Karpas-422 (cell line): ENCODE measurements around the gene FZR1. TPM values are rescaled to one million over a fixed set of nuclear protein-coding genes. Genes with fewer than 3 reads are reported as not detected.
A peak's percentile ranks its signal among the peaks of the same experiment; 100 is the strongest.

ENCODE experiments used
- DNase-seq: peaks from one replicate; pipeline ENCODE4 v3.0.0-alpha.2; 2015
- H2AFZ ChIP-seq: fragments of 200-600 bp; sonication (generic); 2 replicates; pipeline ENCODE4 v1.6.1; 2014; ENCODE audit warnings: antibody characterized with exemption, low read length, mixed read lengths
- H3K27ac ChIP-seq: fragments of 200-600 bp; sonication (generic); 2 replicates; pipeline ENCODE4 v1.5.1; 2014; ENCODE audit warnings: mild to moderate bottlenecking, low read length, moderate library complexity
- H3K27me3 ChIP-seq: fragments of 200-600 bp; sonication (generic); 2 replicates; pipeline ENCODE4 v1.6.1; 2014; ENCODE audit warnings: low read length, mixed read lengths
- H3K36me3 ChIP-seq: fragments of 200-600 bp; sonication (generic); 2 replicates; pipeline ENCODE4 v1.6.1; 2014; ENCODE audit warnings: low read length, mixed read lengths; ENCODE audit not compliant: insufficient read depth
- H3K4me1 ChIP-seq: fragments of 200-600 bp; sonication (generic); 2 replicates; pipeline ENCODE4 v1.6.1; 2014; ENCODE audit warnings: mild to moderate bottlenecking, low read length, mixed read lengths
- H3K4me2 ChIP-seq: fragments of 200-600 bp; sonication (generic); 2 replicates; pipeline ENCODE4 v1.6.1; 2014; ENCODE audit warnings: low read length, low read depth, mild to moderate bottlenecking; ENCODE audit not compliant: poor library complexity, severe bottlenecking
- H3K4me3 ChIP-seq: fragments of 200-600 bp; sonication (generic); 2 replicates; pipeline ENCODE4 v1.5.1; 2014; ENCODE audit warnings: mild to moderate bottlenecking, antibody characterized with exemption, low read length, mixed read lengths
- H3K79me2 ChIP-seq: fragments of 200-600 bp; sonication (generic); 2 replicates; pipeline ENCODE4 v1.6.1; 2014; ENCODE audit warnings: mild to moderate bottlenecking, low read length, mixed read lengths
- H3K9ac ChIP-seq: fragments of 200-600 bp; sonication (generic); 2 replicates; pipeline ENCODE4 v1.6.0; 2014; ENCODE audit warnings: low read length
- H3K9me2 ChIP-seq: fragments of 200-600 bp; sonication (generic), shearing (Covaris generic); replicated peaks from 2 replicates; pipeline ENCODE4 v1.6.0; 2014; ENCODE audit warnings: mild to moderate bottlenecking, low read length, moderate library complexity; ENCODE audit not compliant: insufficient read depth
- H3K9me3 ChIP-seq: fragments of 300-700, 200-600 bp; sonication (generic); 2 replicates; pipeline ENCODE4 v1.6.1; 2014; ENCODE audit warnings: low read length, mixed read lengths
- H4K20me1 ChIP-seq: fragments of 200-600 bp; sonication (generic); 2 replicates; pipeline ENCODE4 v1.6.1; 2014; ENCODE audit warnings: mild to moderate bottlenecking, antibody characterized with exemption, low read length, low read depth; ENCODE audit not compliant: insufficient read depth
- small RNA-seq: library from RNA; depleted of rRNA; stranded (forward); fragments of <200 nt; gene quantifications from one replicate; pipeline ENCODE3, GENCODE V24; 2014
- total RNA-seq: library from RNA; depleted of rRNA; stranded (reverse); fragments of >200 nt; shearing (Covaris generic); gene quantifications from 2 replicates; pipeline ENCODE4 v1.2.3, GENCODE V29; 2014; ENCODE audit warnings: low replicate concordance; rRNA removed

Gene FZR1
- total RNA-seq, 1 experiment from 2014 or later: 22.8 TPM

DNA sequence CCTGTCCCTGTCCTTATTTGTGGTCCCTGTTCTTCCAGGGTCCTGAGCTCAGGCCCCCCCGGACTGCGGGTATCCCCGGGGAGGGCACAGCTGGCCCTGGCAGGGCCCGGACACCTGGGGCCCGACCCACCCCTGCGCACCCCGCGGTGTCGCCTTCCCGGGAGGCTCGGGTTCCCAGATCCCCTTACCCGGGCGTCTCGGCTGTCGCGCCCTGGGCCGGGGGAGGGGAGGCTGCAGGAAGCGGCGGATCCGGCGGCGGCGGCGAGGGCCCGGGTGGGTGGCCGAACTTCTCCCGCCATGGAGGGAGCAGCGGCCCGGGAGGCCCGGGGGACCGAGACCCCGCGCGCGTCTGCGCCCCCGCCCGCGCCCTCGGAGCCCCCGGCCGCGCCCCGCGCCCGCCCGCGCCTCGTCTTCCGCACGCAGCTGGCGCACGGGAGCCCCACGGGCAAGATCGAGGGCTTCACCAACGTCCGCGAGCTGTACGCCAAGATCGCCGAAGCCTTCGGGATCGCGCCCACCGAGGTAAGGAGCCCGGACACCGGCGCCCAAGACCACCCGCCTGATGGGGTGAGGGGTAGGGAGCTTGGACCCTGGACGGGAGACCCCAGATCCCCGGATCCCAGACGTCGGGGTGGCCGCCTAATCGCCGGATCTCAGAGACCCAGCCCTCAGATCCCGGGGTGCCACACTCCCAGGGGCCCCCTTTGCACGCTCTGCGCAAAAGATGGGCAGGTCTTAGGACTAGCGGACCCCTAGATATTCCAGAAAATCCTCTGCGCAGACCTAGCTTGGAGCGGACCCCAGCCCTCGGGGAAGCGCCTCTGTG, 79.4 kb downstream of the FZR1 start, which contains the start of gene GIPC3:
GIPC3 (plus strand) TSS at position 178 of the 826 bp plus-strand sequence; CDS start at position 298, 120 bp downstream.
- Histone ChIP-seq H3K4me1 (no peaks in the 10 kb centered on the region), H3K27ac (no peak within 1 kb of the TSS), H3K36me3 (no peaks in the 10 kb centered on the region), H2AFZ (no peak within 1 kb of the TSS), H3K4me2 (no peak within 1 kb of the TSS), H3K4me3 (no peak within 1 kb of the TSS), H3K79me2 (no peaks in the 10 kb centered on the region), H3K9me2 (no peaks in the 10 kb centered on the region), H3K27me3 (no peaks in the 10 kb centered on the region), H4K20me1 (no peaks in the 10 kb centered on the region), H3K9me3 (peaks cover 4% of the 10 kb centered on the region; the same call in 1 of the 2 replicates), H3K9ac (no peak within 1 kb of the TSS)
- DNase-seq: peak; percentile 10

DNA sequence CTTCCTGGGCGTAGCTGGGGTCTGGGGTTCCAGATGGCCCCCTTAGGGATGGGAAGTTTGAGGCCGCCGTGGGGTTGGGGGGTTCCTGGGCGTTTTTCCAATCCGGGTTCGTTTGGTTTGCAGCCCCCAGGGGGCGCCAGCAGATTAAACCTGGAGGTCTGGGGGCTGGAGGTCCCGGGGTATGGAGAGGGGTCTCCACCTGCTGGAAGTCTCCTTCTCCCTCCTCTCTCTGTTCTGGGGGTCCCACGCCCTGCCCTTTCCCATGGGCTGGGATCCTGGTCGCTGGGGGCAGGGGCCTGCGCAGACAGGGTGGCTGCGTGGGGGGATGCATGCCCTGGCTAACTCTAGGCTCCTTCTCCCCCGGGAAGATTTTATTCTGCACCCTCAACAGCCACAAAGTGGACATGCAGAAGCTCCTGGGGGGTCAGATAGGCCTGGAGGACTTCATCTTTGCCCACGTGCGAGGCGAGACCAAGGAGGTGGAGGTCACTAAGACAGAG, 80.1 kb downstream of the FZR1 start:
- Histone ChIP-seq H2AFZ (no peak overlapping the region), H3K4me2 (no peak overlapping the region), H3K9ac (no peak overlapping the region)

DNA sequence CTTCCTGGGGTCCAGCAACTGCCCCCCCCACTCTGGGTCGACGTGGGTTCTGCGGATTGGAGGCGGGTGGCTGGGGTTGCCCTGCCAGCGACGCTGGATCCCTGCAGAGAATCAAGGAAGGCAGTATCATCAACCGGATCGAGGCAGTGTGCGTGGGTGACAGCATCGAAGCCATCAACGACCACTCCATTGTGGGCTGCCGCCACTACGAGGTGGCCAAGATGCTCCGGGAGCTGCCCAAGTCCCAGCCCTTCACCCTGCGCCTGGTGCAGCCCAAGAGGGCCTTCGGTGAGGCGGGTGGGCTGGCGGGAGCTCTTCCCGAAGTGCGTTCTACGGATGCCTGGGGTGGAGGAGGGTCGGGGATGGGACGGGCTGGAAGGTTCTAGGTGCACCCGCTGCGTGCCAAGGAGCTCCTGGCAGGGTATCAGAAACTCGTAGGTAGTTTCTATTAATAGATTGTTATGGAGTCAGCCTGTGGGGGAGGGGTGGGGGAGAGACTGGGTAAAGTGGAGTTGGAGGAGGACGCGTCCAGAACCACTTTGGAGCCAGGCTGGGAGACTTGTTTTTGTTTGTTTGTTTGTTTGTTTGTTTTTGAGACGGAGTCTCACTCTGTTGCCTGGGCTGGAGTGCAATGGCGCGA, 80.7 kb downstream of the FZR1 start:
- Histone ChIP-seq H3K9ac (no peak overlapping the region), H3K4me3 (no peak overlapping the region), H3K9me3 (peaks cover 10% of the 10 kb centered on the region; the same call in 1 of the 2 replicates), H3K36me3 (no peaks in the 10 kb centered on the region), H2AFZ (no peak overlapping the region), H3K27me3 (no peaks in the 10 kb centered on the region), H3K27ac (no peak overlapping the region), H3K79me2 (no peaks in the 10 kb centered on the region), H3K4me2 (no peak overlapping the region), H3K9me2 (no peaks in the 10 kb centered on the region), H3K4me1 (no peaks in the 10 kb centered on the region), H4K20me1 (no peaks in the 10 kb centered on the region)
- peak; percentile 10 for DNase-seq

More for the DNA sequence above, 80.1 kb downstream of the FZR1 start:
- Histone ChIP-seq H3K4me1 (no peaks in the 10 kb centered on the region), H4K20me1 (no peaks in the 10 kb centered on the region), H3K79me2 (no peaks in the 10 kb centered on the region), H3K27me3 (no peaks in the 10 kb centered on the region), H3K36me3 (no peaks in the 10 kb centered on the region), H3K9me3 (peaks cover 7% of the 10 kb centered on the region; the same call in 1 of the 2 replicates), H3K9me2 (no peaks in the 10 kb centered on the region), H3K27ac (no peak overlapping the region), H3K4me3 (no peak overlapping the region)
- DNase-seq: peak; percentile 66

Small RNA genes lying within 50 kb of the gene (small RNA-seq; reads per million reads assigned to genes)
- 0.12 reads per million for gene AC005786.1
- not detected for gene RF00212

Other genes with a start within 250 kb of the FZR1 start
- 0.82 and 4.4 TPM in 2 replicates for gene NFIC, start 139.7 kb upstream of the FZR1 start, total RNA-seq
- gene SMIM24, start 25.8 kb upstream of the FZR1 start, total RNA-seq: 0.89 and 1.2 TPM in 2 replicates
- gene SMIM44, start 22.9 kb upstream of the FZR1 start, total RNA-seq: not detected in 2 replicates
- 0.89 and 10.4 TPM in 2 replicates for gene DOHH, start 5.6 kb upstream of the FZR1 start, total RNA-seq
- 0.29 TPM in 1 of 2 replicates, not detected in the other for gene TEKTIP1, start 32.9 kb downstream of the FZR1 start, total RNA-seq
- gene MFSD12, start 51.3 kb downstream of the FZR1 start, total RNA-seq: 34.5 and 102 TPM in 2 replicates
- 53.7 and 127 TPM in 2 replicates for gene HMG20B, start 66.6 kb downstream of the FZR1 start, total RNA-seq
- not detected in 2 replicates for gene GIPC3, start 79.2 kb downstream of the FZR1 start, total RNA-seq
- gene TBXA2R, start 100.6 kb downstream of the FZR1 start, total RNA-seq: 0.15 and 0.22 TPM in 2 replicates
- gene CACTIN, start 120.5 kb downstream of the FZR1 start, total RNA-seq: 9.5 and 24.8 TPM in 2 replicates
- 4.2 and 4.4 TPM in 2 replicates for gene PIP5K1C, start 194.2 kb downstream of the FZR1 start, total RNA-seq
- gene TJP3, start 202.1 kb downstream of the FZR1 start, total RNA-seq: not detected in 2 replicates